ENCODE measurements around the gene GPC6.

GPC6 gene

DNA sequence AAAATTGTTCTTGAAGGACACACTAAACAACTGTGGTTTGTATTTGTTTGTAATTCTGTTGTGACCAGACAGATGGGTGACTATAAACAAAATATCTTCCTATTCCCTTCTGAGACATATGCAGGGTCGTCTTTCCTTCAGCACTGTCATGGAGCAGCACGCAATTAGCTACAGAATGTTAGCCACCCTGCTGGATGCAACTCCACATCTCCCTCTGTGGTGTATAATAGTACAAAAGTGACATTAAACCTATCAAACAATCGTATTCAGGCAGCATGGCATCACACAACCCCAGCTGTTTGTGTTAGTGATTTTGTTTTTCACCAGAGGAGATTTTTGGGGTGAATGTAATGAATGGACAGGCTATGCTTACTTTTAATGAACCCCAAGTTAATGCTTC is 146.2 kb downstream of the GPC6 start:
- no peak for DNase-seq (ENCODE audit: low spot score)

- DNase-seq (ENCODE audit: low spot score) = no peak
These were observed 148.9 kb downstream of the GPC6 start for GRCh38 chr13:93375491-93375890.

GRCh38 chr13:93377196-93377595 is 150.6 kb downstream of the GPC6 start:
- DNase-seq (ENCODE audit: low spot score) = no peak

- DNase-seq (ENCODE audit: low spot score) = no peak
These were observed 151.6 kb downstream of the GPC6 start for GRCh38 chr13:93378184-93378583.

- no peak for DNase-seq (ENCODE audit: low spot score)
These were observed 159.5 kb downstream of the GPC6 start for GRCh38 chr13:93386116-93386515.

DNA sequence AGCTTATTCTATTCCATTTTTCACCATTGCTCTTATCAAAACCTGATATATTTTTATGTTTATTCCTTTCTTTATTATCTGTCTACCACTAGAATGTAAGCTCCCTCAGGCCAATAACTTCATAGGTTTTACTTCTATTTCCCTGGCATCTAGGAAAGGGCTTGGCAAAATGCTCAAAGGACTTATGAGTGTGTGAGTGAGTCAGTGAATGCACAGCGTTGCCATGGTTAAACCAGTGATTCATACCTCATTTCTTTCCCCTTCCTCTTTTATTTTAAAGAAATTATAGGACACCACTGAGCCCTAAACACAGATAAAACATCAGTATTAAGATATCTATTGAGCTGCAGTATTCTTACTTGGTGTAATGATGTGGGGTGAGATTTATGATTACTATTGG is 162.1 kb downstream of the GPC6 start:
- DNase-seq (ENCODE audit: low spot score) = no peak

- no peak for DNase-seq (ENCODE audit: low spot score)
These were observed 171.0 kb downstream of the GPC6 start for GRCh38 chr13:93397619-93398018.

- DNase-seq (ENCODE audit: low spot score) = no peak
These were observed 171.8 kb downstream of the GPC6 start for GRCh38 chr13:93398167-93399035.

DNA sequence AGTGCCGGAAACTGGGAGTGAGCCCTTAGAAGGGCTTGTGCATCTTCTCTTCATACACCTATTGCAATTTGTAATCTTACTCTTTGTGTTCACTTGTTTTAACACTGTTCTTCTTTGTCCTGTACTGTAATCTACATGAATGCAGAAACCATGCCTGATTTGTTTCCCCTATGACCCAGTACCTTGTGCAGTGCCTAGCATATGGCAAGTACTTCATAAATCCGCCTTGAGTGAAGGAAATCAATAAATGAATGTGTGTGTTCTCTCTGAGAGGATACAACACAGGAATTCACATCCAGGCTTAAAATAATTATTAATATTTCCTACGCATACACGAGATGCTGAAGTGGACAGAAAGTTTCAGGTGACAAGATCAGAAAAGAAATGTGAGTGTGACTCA is 172.6 kb downstream of the GPC6 start:
- DNase-seq (ENCODE audit: low spot score) = no peak

GRCh38 chr13:93406136-93406535 is 179.5 kb downstream of the GPC6 start:
- no peak for DNase-seq (ENCODE audit: low spot score)

GRCh38 chr13:93407551-93407950 is 180.9 kb downstream of the GPC6 start:
- DNase-seq (ENCODE audit: low spot score) = no peak

GRCh38 chr13:93409001-93409400 is 182.4 kb downstream of the GPC6 start:
- DNase-seq (ENCODE audit: low spot score) = no peak

- DNase-seq (ENCODE audit: low spot score) = no peak
These were observed 183.2 kb downstream of the GPC6 start for GRCh38 chr13:93409816-93410215.

DNA sequence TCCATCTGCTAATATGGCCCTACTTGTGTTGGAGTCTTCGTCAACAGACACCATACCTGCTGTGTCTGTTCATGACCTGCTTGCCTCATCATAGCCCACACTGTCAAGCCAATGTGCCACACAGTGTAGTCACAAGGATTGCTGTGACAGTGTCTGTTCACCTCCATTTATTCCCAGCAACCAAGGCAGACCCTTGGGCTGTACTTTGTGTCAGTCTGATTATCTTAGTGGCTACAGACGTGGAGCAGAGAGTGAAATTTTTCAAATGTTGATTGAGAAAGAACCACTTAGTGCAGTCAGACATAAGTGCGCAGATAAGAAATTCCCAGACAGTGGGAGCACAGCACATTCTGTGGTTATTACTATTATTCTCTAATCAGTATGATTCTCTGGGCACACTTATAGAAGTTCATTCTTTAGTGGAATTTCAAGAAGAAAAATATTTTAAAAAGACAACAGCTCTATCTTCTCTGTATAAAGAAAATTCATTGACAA is 184.6 kb downstream of the GPC6 start:
- no peak for DNase-seq (ENCODE audit: low spot score)

DNA sequence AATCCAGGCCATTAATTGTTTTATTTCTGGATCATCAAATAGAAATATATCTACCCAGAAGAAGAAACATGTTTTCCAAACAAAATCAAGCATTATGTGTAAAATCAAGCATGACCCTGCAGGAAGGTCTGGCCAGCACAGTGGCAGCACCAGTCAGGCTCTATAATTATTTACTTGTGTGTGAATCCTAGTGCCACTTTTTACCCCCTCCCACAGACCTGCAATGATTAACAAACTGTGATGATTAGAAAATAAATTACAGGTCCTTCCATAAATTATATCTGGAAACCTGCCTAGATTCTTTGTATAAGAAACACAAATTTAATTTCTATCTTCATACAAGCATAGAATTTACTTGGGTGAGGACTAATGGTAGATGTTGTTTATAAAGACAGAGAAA is 186.1 kb downstream of the GPC6 start:
- DNase-seq (ENCODE audit: low spot score) = no peak

DNA sequence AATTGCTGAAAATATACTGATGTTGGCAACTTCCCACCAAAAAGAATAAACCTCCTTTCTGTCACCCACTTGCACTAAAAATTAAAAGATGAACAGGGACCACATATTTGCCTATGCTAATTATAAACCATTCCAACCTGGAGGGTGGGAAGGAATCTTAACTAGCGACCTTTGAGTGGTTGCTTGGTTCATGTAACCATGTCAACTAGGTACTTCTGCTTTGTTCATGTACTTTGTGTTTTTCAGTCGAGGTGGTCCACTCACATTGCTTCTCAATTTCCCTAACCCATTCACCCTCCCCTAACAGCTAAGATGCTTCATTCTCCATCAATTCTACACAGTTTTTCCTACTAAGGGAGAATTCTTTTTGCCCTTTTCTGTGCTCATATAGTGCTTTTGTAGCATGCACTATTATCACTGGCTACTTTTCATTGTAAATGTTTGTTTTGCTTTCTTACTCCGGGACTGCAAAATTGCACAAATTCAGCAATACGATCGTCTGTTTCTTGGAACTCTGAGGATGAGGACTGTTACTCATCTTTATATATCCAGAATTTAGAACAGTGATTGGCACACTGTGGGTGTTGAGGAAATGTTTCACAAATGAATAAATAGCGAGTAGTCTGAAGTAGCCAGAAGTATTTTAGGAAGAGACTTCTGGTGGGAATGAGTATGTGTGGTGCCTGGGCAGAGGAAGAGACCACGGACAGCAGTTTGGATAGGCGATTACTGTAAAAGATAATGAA is 187.5 kb downstream of the GPC6 start:
- no peak for DNase-seq (ENCODE audit: low spot score)

- no peak for DNase-seq (ENCODE audit: low spot score)
These were observed 190.2 kb downstream of the GPC6 start for GRCh38 chr13:93416736-93417355.

GRCh38 chr13:93418398-93418797 is 191.8 kb downstream of the GPC6 start:
- no peak for DNase-seq (ENCODE audit: low spot score)

DNA sequence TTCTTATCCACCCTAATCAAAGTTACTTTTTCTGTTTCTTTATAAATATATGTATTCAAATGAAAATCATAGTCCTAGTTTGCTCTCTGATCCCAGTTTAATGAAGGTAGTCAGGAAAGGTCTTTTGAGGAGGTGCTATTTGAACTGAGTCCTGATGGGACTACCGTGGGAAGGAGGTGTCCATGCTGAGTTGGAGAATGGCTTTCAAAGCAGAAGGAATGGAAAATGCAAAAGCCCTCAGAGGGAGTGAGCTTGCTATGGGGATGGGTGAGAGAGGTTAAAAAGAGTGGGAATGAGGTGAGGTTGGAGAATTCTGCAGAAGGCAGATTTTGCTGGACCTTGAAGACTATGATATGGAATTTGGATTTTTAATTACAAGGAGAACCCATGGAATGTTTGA is 193.6 kb downstream of the GPC6 start:
- DNase-seq (ENCODE audit: low spot score) = no peak

DNA sequence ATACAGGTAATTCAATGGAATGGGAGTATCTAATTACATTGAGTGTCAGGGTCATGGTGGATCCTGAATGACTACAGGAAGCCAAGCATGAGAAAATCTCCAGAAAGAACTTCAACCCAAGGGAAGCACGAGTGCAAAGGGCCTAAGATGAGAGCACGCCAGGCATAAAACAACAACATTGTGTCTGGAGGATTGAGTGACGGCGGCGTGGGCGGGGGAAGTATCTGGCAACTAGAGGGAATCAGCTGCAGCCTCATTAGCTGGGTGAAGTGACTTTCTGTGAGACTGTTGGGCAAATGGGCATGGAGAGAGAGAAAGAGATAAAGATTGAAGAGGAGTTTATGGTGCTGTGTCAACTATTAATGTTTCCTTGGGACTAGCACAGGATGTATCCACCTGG is 194.3 kb downstream of the GPC6 start:
- no peak for DNase-seq (ENCODE audit: low spot score)

DNA sequence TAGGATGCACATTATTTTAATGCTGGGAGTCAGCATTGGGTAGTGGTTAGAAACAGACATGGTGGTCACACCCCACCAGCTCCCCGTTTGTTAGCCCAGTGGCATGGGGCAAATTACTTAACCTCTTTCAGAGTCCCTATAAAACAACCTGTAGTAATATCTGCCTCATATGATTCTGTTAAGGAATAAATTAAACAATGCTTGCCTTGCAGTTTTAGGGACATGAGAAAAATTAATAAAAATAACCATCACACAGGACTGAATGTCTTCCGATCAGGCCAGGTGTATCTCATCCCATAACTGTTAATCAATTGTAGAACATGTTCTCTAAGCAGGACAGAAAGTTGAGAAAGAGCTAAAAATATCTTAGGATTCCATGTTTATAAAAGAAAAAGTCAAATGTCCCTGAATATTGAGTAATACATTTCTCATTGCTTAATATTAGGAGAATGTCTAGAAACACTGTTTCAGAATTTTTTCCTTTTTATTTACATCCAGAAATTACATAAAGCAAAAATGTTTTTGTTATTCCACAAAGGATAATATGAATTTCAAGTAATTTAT is 196.5 kb downstream of the GPC6 start:
- no peak for DNase-seq (ENCODE audit: low spot score)

DNA sequence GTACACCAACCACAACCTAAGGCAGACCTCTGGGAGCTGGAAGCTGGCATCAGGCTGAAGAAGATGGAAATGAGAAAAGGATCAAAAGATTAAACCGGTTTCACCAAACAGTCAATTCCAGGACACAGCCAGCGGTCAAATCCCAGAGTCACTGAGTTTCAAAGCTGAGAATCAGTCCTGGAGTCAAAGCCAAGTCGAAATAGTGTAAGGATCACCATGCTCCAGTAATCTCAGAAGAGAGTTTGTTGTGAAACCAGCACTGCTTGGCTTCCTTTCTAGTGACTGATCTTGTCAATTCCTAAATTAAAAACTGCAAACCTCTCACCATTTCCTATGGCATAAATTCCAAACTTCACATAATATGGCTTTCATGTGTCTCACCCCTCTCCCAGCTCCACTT is 198.8 kb downstream of the GPC6 start:
- DNase-seq (ENCODE audit: low spot score) = no peak

GRCh38 chr13:93430381-93430780 is 203.8 kb downstream of the GPC6 start:
- DNase-seq (ENCODE audit: low spot score) = no peak

Measured in kidney capillary endothelial cell (primary cell).